Measurements from ENCODE around the gene RFX6.

RFX6 gene

DNA sequence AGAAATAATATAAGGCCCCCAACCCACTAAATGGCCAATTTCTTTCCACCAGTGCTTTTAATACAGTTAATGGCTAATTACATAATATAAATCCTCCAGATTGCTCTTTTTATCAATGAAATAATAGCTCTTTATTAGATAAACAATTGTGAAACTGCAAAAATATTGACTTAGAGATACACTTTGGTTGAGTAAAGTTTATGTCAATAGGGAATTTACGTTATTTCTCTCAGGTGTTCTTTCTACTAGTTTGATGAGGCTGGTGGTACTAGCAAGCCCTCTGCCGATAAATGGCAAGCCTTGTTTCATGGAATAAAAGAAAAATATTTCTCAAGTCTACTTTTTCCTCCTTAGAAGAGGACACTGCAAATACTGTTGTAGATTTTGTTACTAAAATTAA is 18.9 kb downstream of the RFX6 start:
- DNase-seq (ENCODE audit: low read depth in 2 of 2): no peak

DNA sequence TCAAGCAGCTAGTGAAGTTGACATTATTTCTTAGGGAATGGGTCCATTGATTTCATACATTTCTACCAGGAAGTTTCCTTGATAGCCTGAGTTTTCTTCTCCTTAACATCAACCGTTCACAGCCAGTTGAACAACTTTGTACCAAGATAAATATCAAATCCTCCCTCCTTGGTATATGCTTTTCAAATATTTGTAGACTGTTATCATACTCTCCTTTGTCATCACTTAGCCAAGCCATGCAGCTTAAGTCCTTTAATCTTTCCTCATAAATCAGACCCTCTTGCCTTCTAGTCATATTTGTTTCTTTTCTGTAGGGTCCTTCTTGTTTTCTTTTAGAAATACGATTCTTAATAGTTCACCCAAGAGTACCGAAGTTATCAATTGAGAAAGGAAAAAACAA is 25.6 kb downstream of the RFX6 start:
- no peak for DNase-seq (ENCODE audit: low read depth in 2 of 2)

GRCh38 chr6:116922853-116923548 is 46.0 kb downstream of the RFX6 start:
- no peak for DNase-seq (ENCODE audit: low read depth in 2 of 2)

DNA sequence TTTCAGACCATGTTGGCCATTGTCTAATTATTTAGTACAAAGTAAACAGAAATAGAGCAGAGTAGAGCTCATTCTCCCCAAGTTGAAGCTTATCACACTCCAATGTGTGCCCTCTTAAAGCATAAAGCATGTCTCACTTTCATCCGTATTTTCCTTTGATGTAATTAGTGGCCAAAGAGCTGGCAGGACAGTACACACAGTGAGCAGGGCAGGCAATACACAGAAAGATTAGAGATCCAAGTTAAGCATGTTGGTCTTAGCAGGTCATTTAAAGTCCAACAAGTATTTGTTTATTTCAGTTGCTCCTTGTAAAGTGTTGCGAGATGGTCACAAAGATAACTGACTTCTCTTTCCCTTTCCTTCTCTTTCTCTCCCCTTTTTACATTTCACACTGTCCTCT is 47.2 kb downstream of the RFX6 start:
- DNase-seq (ENCODE audit: low read depth in 2 of 2): no peak

GRCh38 chr6:116925088-116925794 is 48.2 kb downstream of the RFX6 start:
- DNase-seq (ENCODE audit: low read depth in 2 of 2): no peak

DNA sequence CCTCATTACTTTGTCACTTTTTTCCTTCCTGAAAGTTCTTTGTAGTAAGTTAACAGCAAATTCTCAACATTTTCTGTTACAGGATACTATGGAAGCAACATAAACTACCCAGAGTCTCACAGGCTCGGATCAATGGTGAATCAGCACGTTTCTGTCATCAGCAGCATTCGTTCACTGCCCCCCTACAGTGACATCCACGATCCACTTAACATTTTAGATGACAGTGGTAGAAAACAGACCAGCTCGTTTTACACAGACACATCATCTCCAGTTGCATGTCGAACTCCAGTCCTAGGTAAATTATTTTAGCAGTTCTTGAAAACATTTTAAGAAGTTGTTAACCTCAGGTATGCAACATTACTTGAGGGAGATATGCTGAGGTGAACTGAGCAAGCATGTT is 51.6 kb downstream of the RFX6 start:
- DNase-seq (ENCODE audit: low read depth in 2 of 2): no peak

DNA sequence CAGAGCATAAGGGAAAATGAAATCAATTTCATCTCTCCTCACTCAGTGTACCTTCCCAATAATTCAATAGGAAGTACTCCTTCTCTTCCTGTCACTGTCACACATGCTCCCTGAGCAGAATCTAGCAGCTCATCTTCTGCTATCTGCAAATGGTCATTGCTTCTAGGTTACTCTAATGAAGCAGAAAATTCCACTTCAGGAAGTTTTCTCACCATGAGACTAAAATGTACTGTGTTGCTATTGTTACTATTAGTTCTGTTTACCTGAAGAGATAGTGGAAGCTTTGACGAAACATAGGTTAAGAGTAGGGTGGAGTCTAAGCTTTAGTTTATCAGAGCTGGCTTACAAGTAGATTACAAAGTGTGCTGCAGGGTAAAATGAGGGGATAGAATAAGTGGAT is 52.8 kb downstream of the RFX6 start:
- no peak for DNase-seq (ENCODE audit: low read depth in 2 of 2)

- no peak for DNase-seq (ENCODE audit: low read depth in 2 of 2)
Observed at GRCh38 chr6:116931456-116931855, 54.4 kb downstream of the RFX6 start.

GRCh38 chr6:116932496-116932895 is 55.5 kb downstream of the RFX6 start:
- no peak for DNase-seq (ENCODE audit: low read depth in 2 of 2)

GRCh38 chr6:116933485-116933884 is 56.4 kb downstream of the RFX6 start:
- DNase-seq (ENCODE audit: low read depth in 2 of 2): no peak

DNA sequence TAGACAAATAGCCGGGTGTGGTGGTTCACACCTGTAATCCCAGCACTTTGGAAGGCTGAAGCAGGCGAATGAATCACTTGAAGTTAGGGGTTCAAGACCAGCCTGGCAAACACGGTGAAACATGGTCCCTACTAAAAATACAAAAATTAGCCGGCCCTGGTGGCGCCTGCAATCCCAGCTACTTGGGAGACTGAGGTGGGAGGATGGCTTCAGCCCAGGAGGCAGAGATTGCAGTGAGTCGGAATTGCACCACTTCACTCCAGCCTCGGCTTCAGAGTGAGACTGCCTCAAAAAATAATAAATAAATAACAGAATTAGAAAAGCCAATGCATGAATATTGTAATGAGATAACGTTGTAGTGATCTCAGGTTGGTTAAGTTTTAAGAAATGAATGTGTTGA is 61.3 kb downstream of the RFX6 start:
- no peak for DNase-seq (ENCODE audit: low read depth in 2 of 2)

DNA sequence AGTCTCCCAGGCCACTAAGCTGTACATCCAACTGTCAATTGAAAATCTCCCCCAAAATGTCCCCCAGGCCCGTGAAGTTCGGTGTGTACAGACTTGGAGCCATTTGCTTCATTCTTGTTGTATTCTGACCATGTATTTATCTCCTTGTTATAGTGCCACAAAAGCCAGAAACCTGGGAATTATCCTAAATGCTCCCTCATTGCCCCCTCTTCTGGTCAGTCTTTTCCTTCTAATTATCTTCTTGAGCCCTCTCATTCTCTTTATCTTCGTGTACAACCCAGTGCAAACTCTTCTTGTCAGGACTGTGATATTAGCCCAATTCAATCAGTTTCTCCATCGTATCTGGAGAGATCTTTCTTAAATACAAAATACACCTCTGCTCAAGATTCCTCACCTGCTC is 64.7 kb downstream of the RFX6 start:
- DNase-seq (ENCODE audit: low read depth in 2 of 2): no peak

DNA sequence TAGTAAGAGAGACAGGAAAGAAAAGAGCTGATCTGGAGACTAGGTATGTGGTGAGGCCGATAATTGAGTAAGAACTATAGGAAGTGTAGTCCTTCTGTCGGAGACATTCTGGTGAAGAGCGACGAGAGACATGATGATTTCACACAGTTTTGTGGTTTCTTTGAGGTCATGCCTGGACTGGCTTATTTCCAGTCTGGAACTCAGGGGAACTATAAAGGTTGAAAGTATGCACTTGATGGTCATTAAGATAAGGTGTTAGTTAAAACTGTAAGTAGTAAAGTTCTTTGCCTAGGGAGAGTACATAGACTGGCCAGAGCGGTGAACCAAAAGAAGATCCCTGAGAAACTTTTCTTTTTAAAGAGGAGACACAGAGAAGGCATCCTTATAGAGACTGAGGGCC is 68.8 kb downstream of the RFX6 start:
- no peak for DNase-seq (ENCODE audit: low read depth in 2 of 2)

GRCh38 chr6:116948533-116949304 is 71.7 kb downstream of the RFX6 start:
- no peak for DNase-seq (ENCODE audit: low read depth in 2 of 2)

- no peak for DNase-seq (ENCODE audit: low read depth in 2 of 2)
Observed at GRCh38 chr6:116949964-116950363, 72.9 kb downstream of the RFX6 start.

DNA sequence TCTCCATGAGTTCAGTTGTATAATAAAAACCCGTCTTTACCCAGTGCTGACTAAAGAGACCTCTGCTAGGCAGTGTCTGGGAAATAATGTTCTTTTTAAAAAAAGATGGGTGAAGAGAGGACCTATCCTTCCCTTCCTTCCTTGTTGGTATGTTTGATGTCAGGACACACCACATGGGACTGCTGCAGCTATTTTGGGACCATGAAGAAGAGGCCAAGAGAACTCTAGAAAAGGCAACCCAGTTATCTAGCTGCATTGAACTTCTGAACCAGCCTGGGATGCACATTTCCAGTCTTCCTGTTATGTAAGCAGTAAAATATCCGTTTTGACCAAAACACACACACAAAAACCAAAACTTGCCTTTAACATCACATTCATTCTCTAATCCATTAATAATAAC is 77.3 kb downstream of the RFX6 start:
- DNase-seq (ENCODE audit: low read depth in 2 of 2): no peak

DNA sequence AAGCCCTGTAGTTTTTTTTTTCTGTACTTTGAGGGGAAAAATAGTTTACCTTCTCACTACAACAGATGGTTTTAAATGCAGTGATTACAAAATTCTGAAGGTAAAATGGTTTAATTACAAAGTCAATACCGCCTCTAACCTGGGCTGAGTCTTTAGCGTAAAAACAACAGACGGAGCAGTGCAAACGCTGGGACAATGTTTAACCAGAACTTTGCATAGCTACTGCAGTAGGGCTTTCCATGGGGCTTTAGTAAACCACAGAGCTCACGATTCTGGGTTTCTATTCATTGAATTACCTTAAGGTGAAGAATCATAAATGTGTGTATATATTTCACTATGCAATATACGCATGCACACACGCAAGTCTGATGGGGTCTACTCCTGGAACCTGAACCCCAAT is 77.9 kb downstream of the RFX6 start:
- DNase-seq (ENCODE audit: low read depth in 2 of 2): no peak

GRCh38 chr6:116955773-116956172 is 78.7 kb downstream of the RFX6 start:
- no peak for DNase-seq (ENCODE audit: low read depth in 2 of 2)

GRCh38 chr6:116963972-116964371 is 86.9 kb downstream of the RFX6 start:
- no peak for DNase-seq (ENCODE audit: low read depth in 2 of 2)

- DNase-seq (ENCODE audit: low read depth in 2 of 2): no peak
Observed at GRCh38 chr6:116966675-116967576, 89.9 kb downstream of the RFX6 start.

- no peak for DNase-seq (ENCODE audit: low read depth in 2 of 2)
Observed at GRCh38 chr6:116969211-116969863, 92.3 kb downstream of the RFX6 start.

Measured in stimulated activated CD8-positive, alpha-beta memory T cell treated with anti-CD3 and anti-CD28 coated beads, Interleukin-7, amount 100 ng/mL, for 4 hours (primary cell).